DOHH2 (cell line): ENCODE data around the gene TUFT1.

Source experiments
- H3F3A ChIP-seq: fragments of 200-600 bp; sonication (generic), shearing (Covaris generic); 2 replicates; pipeline ENCODE4 v1.6.0; 2016; ENCODE audit warnings: antibody characterized with exemption, mild to moderate bottlenecking; ENCODE audit not compliant: control insufficient read depth, insufficient read depth
- H3K27ac ChIP-seq: fragments of 200-600 bp; sonication (generic); 2 replicates; pipeline ENCODE4 v1.5.1; 2014; ENCODE audit warnings: low read depth, mild to moderate bottlenecking, low read length, moderate library complexity
- H3K27me3 ChIP-seq: fragments of 200-600 bp; sonication (generic); 2 replicates; pipeline ENCODE4 v1.6.1; 2014; ENCODE audit warnings: mild to moderate bottlenecking, low read length, mixed read lengths; ENCODE audit not compliant: control insufficient read depth
- H3K36me3 ChIP-seq: fragments of 200-600 bp; sonication (generic); 2 replicates; pipeline ENCODE4 v1.6.1; 2014; ENCODE audit warnings: mild to moderate bottlenecking, low read length, moderate library complexity, mixed read lengths; ENCODE audit not compliant: control insufficient read depth
- H3K4me1 ChIP-seq: fragments of 200-600 bp; sonication (generic); 2 replicates; pipeline ENCODE4 v1.6.1; 2014; ENCODE audit warnings: mild to moderate bottlenecking, low read length, mixed read lengths; ENCODE audit not compliant: control insufficient read depth
- H3K4me2 ChIP-seq: fragments of 200-600 bp; sonication (generic); 2 replicates; pipeline ENCODE4 v1.6.0; 2014; ENCODE audit warnings: mild to moderate bottlenecking, low read length, moderate library complexity
- H3K4me3 ChIP-seq: fragments of 200-600 bp; sonication (generic); 2 replicates; pipeline ENCODE4 v1.5.1; 2014; ENCODE audit warnings: mild to moderate bottlenecking, low read length, mixed read lengths
- H3K79me2 ChIP-seq: fragments of 200-600 bp; sonication (generic); 2 replicates; pipeline ENCODE4 v1.6.1; 2014; ENCODE audit warnings: mild to moderate bottlenecking, low read length, mixed read lengths; ENCODE audit not compliant: control insufficient read depth
- H3K9me2 ChIP-seq: fragments of 200-600 bp; sonication (generic); replicated peaks from 2 replicates; pipeline ENCODE4 v1.6.1; 2014; ENCODE audit warnings: mild to moderate bottlenecking, low read length, mixed read lengths; ENCODE audit not compliant: control insufficient read depth
- H3K9me3 ChIP-seq: fragments of 200-600 bp; sonication (generic); 2 replicates; pipeline ENCODE4 v1.6.1; 2014; ENCODE audit warnings: antibody characterized with exemption, low read length, mixed read lengths; ENCODE audit not compliant: control insufficient read depth, insufficient read depth
- H4K20me1 ChIP-seq: fragments of 200-600 bp; sonication (generic); 2 replicates; pipeline ENCODE4 v1.6.0; 2014; ENCODE audit warnings: low read depth, mild to moderate bottlenecking, antibody characterized with exemption, low read length, moderate library complexity; ENCODE audit not compliant: control insufficient read depth, insufficient read depth
- EZH2phosphoT487 ChIP-seq: fragments of 200-600 bp; sonication (generic); IDR thresholded peaks from 2 replicates; pipeline ENCODE4 v1.6.1; 2017; ENCODE audit warnings: borderline replicate concordance, mild to moderate bottlenecking, antibody characterized with exemption, low read length, moderate library complexity, mixed read lengths
- TF ChIP-seq, protein P1 (sequence below): fragments of 200-600 bp; sonication (generic); IDR thresholded peaks from one replicate; pipeline ENCODE4 v1.5.1; 2014; ENCODE audit warnings: antibody characterized with exemption, mild to moderate bottlenecking, low read depth, low read length; ENCODE audit not compliant: poor library complexity, severe bottlenecking

Gene TUFT1

DNA sequence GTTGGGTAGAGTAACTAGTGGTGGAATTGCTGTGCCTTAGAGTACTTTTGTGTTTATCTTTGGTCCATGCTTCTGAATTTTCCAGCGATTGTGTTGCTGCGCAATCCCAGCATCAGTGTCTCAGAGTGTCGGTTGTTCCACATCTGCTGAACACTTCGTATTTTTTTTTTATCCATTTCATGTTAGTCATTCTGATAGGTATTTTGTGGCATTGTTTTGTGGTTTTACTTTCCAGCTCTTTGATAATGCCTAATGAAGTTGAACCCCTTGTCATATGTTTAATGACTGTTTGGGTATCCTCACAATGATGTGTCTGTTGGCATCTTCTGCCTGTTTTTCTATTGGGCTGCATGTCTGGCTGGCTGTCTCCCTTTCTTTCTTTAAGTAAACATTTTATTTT lies 13.6 kb downstream of the TUFT1 start:
- Histone ChIP-seq H4K20me1 (no peaks in the 10 kb centered on the region), H3K9me2 (no peaks in the 10 kb centered on the region), H3K4me3 (no peak overlapping the region), H3K9me3 (no peaks in the 10 kb centered on the region), H3K79me2 (no peaks in the 10 kb centered on the region), H3K27ac (no peak overlapping the region), H3F3A (no peaks in the 10 kb centered on the region), H3K4me2 (no peak overlapping the region), H3K4me1 (no peaks in the 10 kb centered on the region), H3K36me3 (no peaks in the 10 kb centered on the region), H3K27me3 (no peaks in the 10 kb centered on the region)
- TF ChIP-seq, protein P1, sequence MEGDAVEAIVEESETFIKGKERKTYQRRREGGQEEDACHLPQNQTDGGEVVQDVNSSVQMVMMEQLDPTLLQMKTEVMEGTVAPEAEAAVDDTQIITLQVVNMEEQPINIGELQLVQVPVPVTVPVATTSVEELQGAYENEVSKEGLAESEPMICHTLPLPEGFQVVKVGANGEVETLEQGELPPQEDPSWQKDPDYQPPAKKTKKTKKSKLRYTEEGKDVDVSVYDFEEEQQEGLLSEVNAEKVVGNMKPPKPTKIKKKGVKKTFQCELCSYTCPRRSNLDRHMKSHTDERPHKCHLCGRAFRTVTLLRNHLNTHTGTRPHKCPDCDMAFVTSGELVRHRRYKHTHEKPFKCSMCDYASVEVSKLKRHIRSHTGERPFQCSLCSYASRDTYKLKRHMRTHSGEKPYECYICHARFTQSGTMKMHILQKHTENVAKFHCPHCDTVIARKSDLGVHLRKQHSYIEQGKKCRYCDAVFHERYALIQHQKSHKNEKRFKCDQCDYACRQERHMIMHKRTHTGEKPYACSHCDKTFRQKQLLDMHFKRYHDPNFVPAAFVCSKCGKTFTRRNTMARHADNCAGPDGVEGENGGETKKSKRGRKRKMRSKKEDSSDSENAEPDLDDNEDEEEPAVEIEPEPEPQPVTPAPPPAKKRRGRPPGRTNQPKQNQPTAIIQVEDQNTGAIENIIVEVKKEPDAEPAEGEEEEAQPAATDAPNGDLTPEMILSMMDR = no peak
- TF ChIP-seq EZH2phosphoT487 = no peak

DNA sequence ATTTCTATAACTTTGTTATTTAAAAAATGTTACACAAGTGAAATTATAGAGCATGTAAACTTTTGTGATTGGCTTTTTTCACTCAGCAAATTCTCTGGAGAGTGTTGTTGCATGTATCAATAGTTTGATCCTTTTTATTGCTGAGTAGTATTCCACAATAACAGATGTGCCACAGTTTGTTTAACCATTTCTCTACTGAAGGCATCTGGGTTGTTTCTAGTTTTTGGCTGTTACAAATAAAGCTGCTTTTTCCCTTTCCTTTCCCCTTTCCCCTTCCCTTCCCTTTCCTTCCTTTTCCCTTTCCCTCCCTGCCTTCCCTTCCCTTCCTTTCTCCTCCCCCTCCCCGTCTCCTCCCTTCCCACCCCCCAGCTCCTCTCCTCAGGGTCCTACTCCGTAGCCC lies 15.9 kb downstream of the TUFT1 start:
- TF ChIP-seq, protein P1 = no peak
- no peaks in the 10 kb centered on the region for H3K79me2 ChIP-seq

DNA sequence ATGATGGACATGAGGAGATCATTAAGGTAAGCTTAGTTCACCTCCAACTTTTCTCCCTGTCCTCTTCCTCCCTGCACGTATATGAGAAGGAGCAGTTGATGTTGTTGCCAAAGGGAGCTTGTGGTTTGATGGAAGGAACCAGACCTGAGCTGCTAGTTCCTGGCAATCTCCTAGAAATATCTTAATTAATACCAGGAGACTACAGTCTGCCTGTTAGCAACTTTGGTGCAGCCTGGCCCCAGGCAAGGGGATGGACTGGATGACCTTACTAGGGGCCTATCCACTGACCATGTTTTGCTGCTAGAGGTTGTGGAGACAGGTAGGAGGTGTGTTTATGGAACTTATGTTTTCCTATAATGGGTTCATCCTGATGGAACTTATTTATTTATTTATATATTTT lies 22.6 kb downstream of the TUFT1 start:
- TF ChIP-seq, protein P1 = no peak
- no peak for TF ChIP-seq EZH2phosphoT487
- Histone ChIP-seq H3F3A (no peaks in the 10 kb centered on the region), H4K20me1 (no peaks in the 10 kb centered on the region), H3K79me2 (no peaks in the 10 kb centered on the region), H3K27ac (no peak overlapping the region), H3K36me3 (no peaks in the 10 kb centered on the region), H3K4me1 (no peaks in the 10 kb centered on the region), H3K27me3 (peaks cover 2% of the 10 kb centered on the region; the same call in 1 of the 2 replicates), H3K4me3 (no peak overlapping the region), H3K9me2 (no peaks in the 10 kb centered on the region), H3K4me2 (no peak overlapping the region), H3K9me3 (no peaks in the 10 kb centered on the region)

More for the DNA sequence above, 15.9 kb downstream of the TUFT1 start:
- no peaks in the 10 kb centered on the region for H3K27me3 ChIP-seq
- H3F3A ChIP-seq = no peaks in the 10 kb centered on the region
- no peaks in the 10 kb centered on the region for H3K9me2 ChIP-seq
- H3K4me1 ChIP-seq = no peaks in the 10 kb centered on the region
- no peaks in the 10 kb centered on the region for H4K20me1 ChIP-seq
- no peaks in the 10 kb centered on the region for H3K36me3 ChIP-seq
- H3K27ac ChIP-seq = no peak overlapping the region
- H3K9me3 ChIP-seq = no peaks in the 10 kb centered on the region
- H3K4me2 ChIP-seq = no peak overlapping the region
- H3K4me3 ChIP-seq = no peak overlapping the region

DNA sequence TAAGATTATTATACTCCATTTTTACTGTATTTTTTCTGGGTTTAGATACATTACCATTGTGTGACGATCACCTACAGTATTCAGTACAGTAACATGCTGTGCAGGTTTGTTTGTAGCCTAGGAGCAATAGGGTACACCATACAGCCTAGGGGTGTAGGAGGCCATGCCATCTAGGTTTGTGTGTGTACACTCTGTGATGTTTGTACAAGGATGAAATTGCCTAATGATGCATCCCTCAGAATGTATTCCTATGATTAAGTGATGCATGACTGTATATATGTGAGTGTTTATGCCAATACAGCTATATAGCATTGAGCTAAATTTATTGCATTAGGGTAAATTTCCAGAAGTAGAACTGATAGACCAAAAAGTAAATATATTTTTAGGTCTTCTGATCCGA lies 23.3 kb downstream of the TUFT1 start:
- H3F3A ChIP-seq = no peaks in the 10 kb centered on the region
- H3K79me2 ChIP-seq = no peaks in the 10 kb centered on the region
- no peak overlapping the region for H3K4me3 ChIP-seq
- H3K27ac ChIP-seq = no peak overlapping the region
- H3K4me2 ChIP-seq = no peak overlapping the region
- H3K4me1 ChIP-seq = no peaks in the 10 kb centered on the region
- no peaks in the 10 kb centered on the region for H4K20me1 ChIP-seq
- H3K27me3 ChIP-seq = peaks cover 2% of the 10 kb centered on the region; the same call in 1 of the 2 replicates
- no peaks in the 10 kb centered on the region for H3K9me3 ChIP-seq
- TF ChIP-seq EZH2phosphoT487 = no peak
- TF ChIP-seq, protein P1 = no peak
- no peaks in the 10 kb centered on the region for H3K36me3 ChIP-seq
- H3K9me2 ChIP-seq = no peaks in the 10 kb centered on the region
